Astrocyte (in vitro differentiated cells and primary cell): ENCODE measurements around the gene OR5K2.

ENCODE experiments used
- EZH2 ChIP-seq: IDR thresholded peaks from 2 replicates; pipeline ENCODE4 v1.6.1; 2012; ENCODE audit warnings: mild to moderate bottlenecking, low read length, inconsistent platforms; ENCODE audit not compliant: insufficient read depth
- TF ChIP-seq, protein P1 (sequence below): IDR thresholded peaks from 2 replicates; pipeline ENCODE4 v1.5.1; 2011; ENCODE audit warnings: low read depth, mild to moderate bottlenecking, inconsistent platforms, low read length, moderate library complexity; ENCODE audit not compliant: insufficient read depth

DNA sequence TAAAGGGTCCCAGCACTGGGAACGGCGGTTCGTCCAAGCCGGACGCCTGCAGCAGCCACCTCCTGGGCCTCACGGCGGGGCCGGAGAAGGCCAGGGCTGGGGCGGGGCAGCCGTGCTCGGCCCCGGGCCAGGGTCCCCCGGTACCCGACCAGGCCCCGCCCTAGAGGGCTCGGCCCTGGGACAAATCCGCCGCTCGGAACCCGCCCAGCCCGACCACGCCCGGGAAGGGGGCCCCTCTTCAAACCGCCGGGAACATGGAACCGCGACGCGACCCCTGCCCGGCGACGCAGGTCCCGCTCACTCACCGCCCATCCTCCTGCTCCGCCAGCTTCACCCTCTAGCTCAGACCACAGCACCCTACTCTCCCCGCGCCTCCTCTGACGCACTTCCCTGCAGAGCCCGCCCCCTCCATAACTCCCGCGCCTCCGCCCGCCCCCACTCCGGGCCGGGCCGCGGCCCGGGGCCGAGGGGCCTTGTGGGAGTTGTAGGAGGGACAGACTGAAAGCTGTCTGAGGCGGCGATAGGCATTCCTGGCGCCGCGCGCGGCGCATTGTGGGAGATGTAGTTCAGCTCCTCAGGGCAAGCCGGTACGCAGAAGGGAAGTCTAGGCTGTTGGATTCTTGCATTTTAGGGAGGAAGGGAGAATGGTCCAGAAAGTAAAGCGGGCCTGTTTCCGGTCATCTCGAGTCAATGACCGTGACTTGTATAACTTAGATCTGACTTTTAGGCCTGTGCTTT, 25.2 kb downstream of the OR5K2 start, which contains the start of gene CLDND1:
- TF ChIP-seq, protein P1, sequence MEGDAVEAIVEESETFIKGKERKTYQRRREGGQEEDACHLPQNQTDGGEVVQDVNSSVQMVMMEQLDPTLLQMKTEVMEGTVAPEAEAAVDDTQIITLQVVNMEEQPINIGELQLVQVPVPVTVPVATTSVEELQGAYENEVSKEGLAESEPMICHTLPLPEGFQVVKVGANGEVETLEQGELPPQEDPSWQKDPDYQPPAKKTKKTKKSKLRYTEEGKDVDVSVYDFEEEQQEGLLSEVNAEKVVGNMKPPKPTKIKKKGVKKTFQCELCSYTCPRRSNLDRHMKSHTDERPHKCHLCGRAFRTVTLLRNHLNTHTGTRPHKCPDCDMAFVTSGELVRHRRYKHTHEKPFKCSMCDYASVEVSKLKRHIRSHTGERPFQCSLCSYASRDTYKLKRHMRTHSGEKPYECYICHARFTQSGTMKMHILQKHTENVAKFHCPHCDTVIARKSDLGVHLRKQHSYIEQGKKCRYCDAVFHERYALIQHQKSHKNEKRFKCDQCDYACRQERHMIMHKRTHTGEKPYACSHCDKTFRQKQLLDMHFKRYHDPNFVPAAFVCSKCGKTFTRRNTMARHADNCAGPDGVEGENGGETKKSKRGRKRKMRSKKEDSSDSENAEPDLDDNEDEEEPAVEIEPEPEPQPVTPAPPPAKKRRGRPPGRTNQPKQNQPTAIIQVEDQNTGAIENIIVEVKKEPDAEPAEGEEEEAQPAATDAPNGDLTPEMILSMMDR: no peak
- TF ChIP-seq EZH2: no peak
